HepG2 (cell line): ENCODE measurements around the gene ARRDC4.

Source experiments
- MAFF ChIP-seq: IDR thresholded peaks from 2 replicates; pipeline ENCODE4 v1.6.1; 2011; ENCODE audit warnings: low read depth, low read length, improper control_type of control experiment
- NPAS2 ChIP-seq: sonication (generic); formaldehyde crosslinking; IDR thresholded peaks from 2 replicates; pipeline ENCODE4 v1.8.0; 2022; ENCODE audit warnings: mild to moderate bottlenecking, missing genetic modification reagents, borderline replicate concordance
- POLR2A ChIP-seq, 2 experiments: IDR thresholded peaks; 2 replicates each; pipeline ENCODE4 v1.6.1; 2011; ENCODE audit warnings: low read depth in 2 of 2, low read length in 2 of 2, mild to moderate bottlenecking in 1 of 2, moderate library complexity in 1 of 2; ENCODE audit not compliant: insufficient read depth in 1 of 2
- POLR2AphosphoS5 ChIP-seq: IDR thresholded peaks from 2 replicates; pipeline ENCODE4 v1.6.1; 2012; ENCODE audit warnings: low read depth, low read length
- PRPF4 ChIP-seq: fragments of 200-400 bp; formaldehyde crosslinking; IDR thresholded peaks from 2 replicates; pipeline ENCODE4 v1.6.1; 2016; ENCODE audit warnings: low read length, low read depth; ENCODE audit not compliant: poor library complexity, severe bottlenecking
- TFAP4 ChIP-seq: sonication (generic); IDR thresholded peaks from 2 replicates; pipeline ENCODE4 v1.6.1; 2016; ENCODE audit warnings: low read depth, borderline replicate concordance
- TMF1 ChIP-seq: sonication (generic); formaldehyde crosslinking; IDR thresholded peaks from 2 replicates; pipeline ENCODE4 v1.8.1; 2022; ENCODE audit warnings: low read depth, missing genetic modification reagents
- ZNF143 ChIP-seq: sonication (generic); formaldehyde crosslinking; IDR thresholded peaks from 2 replicates; pipeline ENCODE4 v1.4.0; 2020; ENCODE audit warnings: missing genetic modification reagents
- ZNF839 ChIP-seq: sonication (generic); formaldehyde crosslinking; IDR thresholded peaks from 2 replicates; pipeline ENCODE4 v1.4.0; 2020; ENCODE audit warnings: missing genetic modification reagents, mild to moderate bottlenecking, borderline replicate concordance
- TF ChIP-seq, protein P1 (sequence below): sonication (generic); formaldehyde crosslinking; IDR thresholded peaks from 2 replicates; pipeline ENCODE4 v1.5.0; 2020; ENCODE audit warnings: mild to moderate bottlenecking, missing genetic modification reagents, moderate library complexity
- TF ChIP-seq, protein P2 (sequence below): sonication (generic); formaldehyde crosslinking; IDR thresholded peaks from 2 replicates; pipeline ENCODE4 v1.4.0; 2020; ENCODE audit warnings: missing genetic modification reagents

DNA sequence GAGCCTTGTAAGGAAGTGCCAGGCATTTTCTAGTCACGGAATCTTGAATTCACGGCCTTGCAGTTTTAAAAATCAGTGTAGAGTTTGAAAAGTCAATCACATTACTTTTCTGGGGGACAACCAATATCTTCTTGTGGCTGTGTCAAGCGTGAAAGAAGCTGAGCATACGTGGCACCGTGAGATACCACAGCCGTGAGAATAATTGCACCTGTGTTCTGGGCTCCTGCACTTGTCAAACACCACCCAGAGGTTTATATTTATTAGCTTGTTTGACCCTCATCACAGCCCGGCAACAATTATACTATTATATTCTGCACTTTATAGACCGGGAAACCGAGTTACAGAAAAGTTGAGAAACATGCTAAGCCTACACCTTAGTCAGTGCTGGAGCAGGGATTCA lies 45.2 kb downstream of the ARRDC4 start:
- TF ChIP-seq, protein P1, sequence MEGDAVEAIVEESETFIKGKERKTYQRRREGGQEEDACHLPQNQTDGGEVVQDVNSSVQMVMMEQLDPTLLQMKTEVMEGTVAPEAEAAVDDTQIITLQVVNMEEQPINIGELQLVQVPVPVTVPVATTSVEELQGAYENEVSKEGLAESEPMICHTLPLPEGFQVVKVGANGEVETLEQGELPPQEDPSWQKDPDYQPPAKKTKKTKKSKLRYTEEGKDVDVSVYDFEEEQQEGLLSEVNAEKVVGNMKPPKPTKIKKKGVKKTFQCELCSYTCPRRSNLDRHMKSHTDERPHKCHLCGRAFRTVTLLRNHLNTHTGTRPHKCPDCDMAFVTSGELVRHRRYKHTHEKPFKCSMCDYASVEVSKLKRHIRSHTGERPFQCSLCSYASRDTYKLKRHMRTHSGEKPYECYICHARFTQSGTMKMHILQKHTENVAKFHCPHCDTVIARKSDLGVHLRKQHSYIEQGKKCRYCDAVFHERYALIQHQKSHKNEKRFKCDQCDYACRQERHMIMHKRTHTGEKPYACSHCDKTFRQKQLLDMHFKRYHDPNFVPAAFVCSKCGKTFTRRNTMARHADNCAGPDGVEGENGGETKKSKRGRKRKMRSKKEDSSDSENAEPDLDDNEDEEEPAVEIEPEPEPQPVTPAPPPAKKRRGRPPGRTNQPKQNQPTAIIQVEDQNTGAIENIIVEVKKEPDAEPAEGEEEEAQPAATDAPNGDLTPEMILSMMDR (CRISPR knock-in tag): no peak
- TF ChIP-seq NPAS2 (CRISPR knock-in tag) (no peak), TFAP4 (no peak), ZNF839 (CRISPR knock-in tag) (no peak), MAFF (no peak), TMF1 (CRISPR knock-in tag) (no peak), ZNF143 (CRISPR knock-in tag) (no peak), POLR2A (IDR thresholded peaks at IDR 0.05; ENCODE audit: insufficient read depth in 1 of 2, low read depth in 2 of 2, low read length in 2 of 2) (no peak), PRPF4 (no peak), POLR2AphosphoS5 (no peak)
- TF ChIP-seq, protein P2, sequence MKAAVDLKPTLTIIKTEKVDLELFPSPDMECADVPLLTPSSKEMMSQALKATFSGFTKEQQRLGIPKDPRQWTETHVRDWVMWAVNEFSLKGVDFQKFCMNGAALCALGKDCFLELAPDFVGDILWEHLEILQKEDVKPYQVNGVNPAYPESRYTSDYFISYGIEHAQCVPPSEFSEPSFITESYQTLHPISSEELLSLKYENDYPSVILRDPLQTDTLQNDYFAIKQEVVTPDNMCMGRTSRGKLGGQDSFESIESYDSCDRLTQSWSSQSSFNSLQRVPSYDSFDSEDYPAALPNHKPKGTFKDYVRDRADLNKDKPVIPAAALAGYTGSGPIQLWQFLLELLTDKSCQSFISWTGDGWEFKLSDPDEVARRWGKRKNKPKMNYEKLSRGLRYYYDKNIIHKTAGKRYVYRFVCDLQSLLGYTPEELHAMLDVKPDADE (CRISPR knock-in tag): no peak
